ENCODE data around the gene SEPSECS.
A peak's percentile ranks its signal among the peaks of the same experiment; 100 is the strongest.

Gene SEPSECS

GRCh38 chr4:25155947-25156346 is 4.3 kb downstream of the SEPSECS start:
- DNase-seq (ENCODE audit: low read depth) = no peak

- no peak for DNase-seq (ENCODE audit: low read depth)
Measured at GRCh38 chr4:25154594-25155265, 5.5 kb downstream of the SEPSECS start.

- no peak for DNase-seq (ENCODE audit: low read depth)
Measured at GRCh38 chr4:25146076-25146475, 14.2 kb downstream of the SEPSECS start.

- DNase-seq (ENCODE audit: low read depth) = no peak
Measured at GRCh38 chr4:25144870-25145481, 15.3 kb downstream of the SEPSECS start.

- no peak for DNase-seq (ENCODE audit: low read depth)
Measured at GRCh38 chr4:25142468-25142867, 17.8 kb downstream of the SEPSECS start.

GRCh38 chr4:25141592-25141991 is 18.7 kb downstream of the SEPSECS start:
- no peak for DNase-seq (ENCODE audit: low read depth)

GRCh38 chr4:25133132-25133531 is 27.1 kb downstream of the SEPSECS start:
- no peak for DNase-seq (ENCODE audit: low read depth)

GRCh38 chr4:25131926-25132325 is 28.3 kb downstream of the SEPSECS start:
- no peak for DNase-seq (ENCODE audit: low read depth)

- DNase-seq (ENCODE audit: low read depth) = no peak
Measured at GRCh38 chr4:25131381-25131780, 28.9 kb downstream of the SEPSECS start.

GRCh38 chr4:25129917-25130316 is 30.3 kb downstream of the SEPSECS start:
- DNase-seq (ENCODE audit: low read depth) = no peak

GRCh38 chr4:25128671-25129070 is 31.6 kb downstream of the SEPSECS start:
- no peak for DNase-seq (ENCODE audit: low read depth)

GRCh38 chr4:25123236-25123635 is 37.0 kb downstream of the SEPSECS start:
- DNase-seq (ENCODE audit: low read depth) = no peak

- DNase-seq (ENCODE audit: low read depth) = no peak
Measured at GRCh38 chr4:25120146-25120940, 39.9 kb downstream of the SEPSECS start.

- no peak for DNase-seq (ENCODE audit: low read depth)
Measured at GRCh38 chr4:25117716-25118472, 42.4 kb downstream of the SEPSECS start.

GRCh38 chr4:25117274-25117673 is 43.0 kb downstream of the SEPSECS start:
- no peak for DNase-seq (ENCODE audit: low read depth)

GRCh38 chr4:25113915-25114904 is 46.0 kb downstream of the SEPSECS start:
- peak; percentile 40 for DNase-seq (ENCODE audit: low read depth)

GRCh38 chr4:25112995-25113380 is 47.3 kb downstream of the SEPSECS start:
- no peak for DNase-seq (ENCODE audit: low read depth)

- DNase-seq (ENCODE audit: low read depth) = no peak
Measured at GRCh38 chr4:25112366-25112994, 47.8 kb downstream of the SEPSECS start.

- no peak for DNase-seq (ENCODE audit: low read depth)
Measured at GRCh38 chr4:25111648-25112196, 48.5 kb downstream of the SEPSECS start.
